Fibroblast of lung (primary cell): ENCODE data around the gene PTPMT1.

Experiments used
- CTCF ChIP-seq, 2 donors: IDR thresholded peaks in 1 of 2; conservative IDR thresholded peaks in 1 of 2; 1 replicate in 1 of 2; 2 replicates in 1 of 2; pipeline ENCODE4 v1.5.1; 2011 to 2012; ENCODE audit warnings: low read length in 2 of 2, control low read depth in 1 of 2, inconsistent platforms in 1 of 2, low read depth in 1 of 2, mild to moderate bottlenecking in 1 of 2
- EZH2 ChIP-seq: IDR thresholded peaks from 2 replicates; pipeline ENCODE4 v1.5.1; 2012; ENCODE audit warnings: low read length, control low read depth, mild to moderate bottlenecking; ENCODE audit errors: missing control alignments

GRCh38 chr11:47595967-47596366 lies 30.6 kb downstream of the PTPMT1 start:
- TF ChIP-seq CTCF (conservative IDR thresholded peaks at IDR 0.05 in 1 of 2, IDR thresholded peaks at IDR 0.05 in 1 of 2; ENCODE audit: low read depth in 1 of 2, low read length in 2 of 2) (no peak), EZH2 (no peak)
